ENCODE results near the gene FAM53C. TPM values are rescaled to one million over a fixed set of nuclear protein-coding genes. Genes with fewer than 3 reads are reported as not detected.

FAM53C gene
- total RNA-seq, 1 experiment from 2014 or later = 38.9 TPM

DNA sequence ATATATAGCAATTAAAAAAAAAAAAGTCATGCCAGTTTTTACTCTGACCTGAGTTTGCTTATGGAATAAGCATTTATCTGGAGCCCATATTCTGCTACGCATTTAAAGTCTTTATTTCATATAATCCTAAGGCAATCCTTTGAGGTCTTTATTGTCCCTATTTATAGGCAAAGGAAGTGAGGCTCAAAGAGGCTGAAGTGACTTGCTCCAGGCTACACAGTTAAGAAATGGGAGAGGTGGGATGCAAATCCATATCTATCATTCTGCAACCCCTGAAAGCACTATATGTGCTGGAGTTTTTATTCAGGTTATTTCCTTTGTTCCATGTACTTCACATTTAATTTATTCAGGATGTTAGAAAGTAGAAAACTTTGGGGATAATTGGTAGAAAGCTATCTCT lies 26.5 kb downstream of the FAM53C start:
- peaks cover 37% of the 10 kb centered on the region for H3K4me1 Mint-ChIP-seq (ENCODE audit: insufficient read depth, unreplicated experiment)
- no peaks in the 10 kb centered on the region for H3K9me3 Mint-ChIP-seq (ENCODE audit: unreplicated experiment)
- no TSS peak for BruUV-seq (replicated peaks)
- POLR2A ChIA-PET = interaction anchor here (0.5 to 1.8 kb wide), 2 partner anchors 22 to 177 kb away, joined by 3 to 4 read pairs; no protein-coding TSS in a partner anchor
- no peak for TF ChIP-seq CTCF (IDR thresholded peaks at IDR 0.05; ENCODE audit: unreplicated experiment)
- H3K27ac Mint-ChIP-seq (ENCODE audit: low read depth, unreplicated experiment) = no peak overlapping the region
- CTCF ChIA-PET = interaction anchor here (0.6 to 1.4 kb wide), 2 partner anchors 12 to 46 kb away, joined by 4 to 10 read pairs; partner anchors contain the start of gene KDM3B
- intact Hi-C loops (cut with micrococcal nuclease) = no loop called here
- no peak for DNase-seq (ENCODE audit: unreplicated experiment)
- peaks cover 15% of the 10 kb centered on the region for H3K36me3 Mint-ChIP-seq (ENCODE audit: insufficient read depth, unreplicated experiment)
- no peak overlapping the region for H3K4me3 Mint-ChIP-seq (ENCODE audit: unreplicated experiment)
- H3K27me3 Mint-ChIP-seq (ENCODE audit: insufficient read depth, unreplicated experiment) = no peaks in the 10 kb centered on the region

DNA sequence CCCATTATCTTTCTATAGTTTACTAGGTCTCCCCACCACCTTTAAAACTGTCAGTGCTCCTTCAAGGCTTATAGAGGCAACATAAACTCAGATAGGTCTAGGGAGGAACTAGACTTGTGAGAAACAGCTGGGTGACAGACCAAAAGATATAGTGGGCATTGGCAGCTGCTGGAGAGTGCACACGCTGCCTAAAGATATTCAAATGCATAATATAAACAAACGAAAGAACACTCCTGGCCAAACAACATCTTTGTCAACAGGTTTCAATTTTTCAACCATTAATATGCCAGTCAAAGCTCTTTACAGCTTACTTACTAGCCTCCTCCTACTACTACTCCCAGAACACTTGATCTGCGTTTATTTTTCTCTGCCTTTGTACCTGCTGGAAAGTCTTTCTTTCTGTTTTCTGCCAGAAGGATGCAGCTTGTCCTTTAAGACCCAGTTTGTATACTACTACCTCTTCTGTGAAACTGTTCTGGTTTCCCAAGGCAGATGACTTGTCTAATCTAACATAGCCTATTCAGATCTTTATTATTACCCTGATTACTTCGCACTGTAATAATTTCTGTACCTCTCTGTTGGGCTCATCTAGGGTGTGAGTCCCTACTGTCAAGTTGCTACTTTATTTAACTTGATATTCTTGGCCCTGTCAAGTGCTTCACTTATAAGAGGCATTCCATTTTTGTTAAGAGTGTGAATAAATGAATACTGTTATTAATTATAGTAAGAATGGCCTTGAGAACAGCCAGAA lies 28.7 kb downstream of the FAM53C start:
- peaks cover 16% of the 10 kb centered on the region for H3K36me3 Mint-ChIP-seq (ENCODE audit: insufficient read depth, unreplicated experiment)
- intact Hi-C loops (cut with micrococcal nuclease) = no loop called here
- DNase-seq (ENCODE audit: unreplicated experiment) = no peak
- TF ChIP-seq CTCF (IDR thresholded peaks at IDR 0.05; ENCODE audit: unreplicated experiment) = no peak
- H3K4me1 Mint-ChIP-seq (ENCODE audit: insufficient read depth, unreplicated experiment) = peaks cover 28% of the 10 kb centered on the region
- CTCF ChIA-PET = interaction anchor here (7.7 kb wide), 1 partner anchor 14 kb away, joined by 131 read pairs; the partner anchor contains the start of gene KDM3B
- no TSS peak for BruUV-seq (replicated peaks)
- H3K4me3 Mint-ChIP-seq (ENCODE audit: unreplicated experiment) = no peak overlapping the region
- POLR2A ChIA-PET = interaction anchor here (1.0 to 1.9 kb wide), 4 partner anchors 11 to 20 kb away, joined by 3 to 11 read pairs (median 4); no protein-coding TSS in a partner anchor
- H3K27me3 Mint-ChIP-seq (ENCODE audit: insufficient read depth, unreplicated experiment) = no peaks in the 10 kb centered on the region
- H3K9me3 Mint-ChIP-seq (ENCODE audit: unreplicated experiment) = no peaks in the 10 kb centered on the region
- H3K27ac Mint-ChIP-seq (ENCODE audit: low read depth, unreplicated experiment) = peak overlapping the region; percentile 11

GRCh38 chr5:138369261-138369660 lies 31.2 kb downstream of the FAM53C start:
- peaks cover 28% of the 10 kb centered on the region for H3K36me3 Mint-ChIP-seq (ENCODE audit: insufficient read depth, unreplicated experiment)
- H3K27me3 Mint-ChIP-seq (ENCODE audit: insufficient read depth, unreplicated experiment) = no peaks in the 10 kb centered on the region
- DNase-seq (ENCODE audit: unreplicated experiment) = no peak
- no TSS peak for BruUV-seq (replicated peaks)
- H3K4me1 Mint-ChIP-seq (ENCODE audit: insufficient read depth, unreplicated experiment) = peaks cover 28% of the 10 kb centered on the region
- intact Hi-C loops (cut with micrococcal nuclease) = no loop called here
- no peaks in the 10 kb centered on the region for H3K9me3 Mint-ChIP-seq (ENCODE audit: unreplicated experiment)
- no peak overlapping the region for H3K27ac Mint-ChIP-seq (ENCODE audit: low read depth, unreplicated experiment)
- no peak overlapping the region for H3K4me3 Mint-ChIP-seq (ENCODE audit: unreplicated experiment)
- TF ChIP-seq CTCF (IDR thresholded peaks at IDR 0.05; ENCODE audit: unreplicated experiment) = no peak
- ChIA-PET CTCF (interaction anchor here (0.5 to 7.7 kb wide), 6 partner anchors 8 to 189 kb away, joined by 3 to 131 read pairs (median 4); partner anchors contain the start of gene KDM3B), POLR2A (interaction anchor here (0.7 to 5.7 kb wide), 5 partner anchors 11 to 188 kb away, joined by 3 to 52 read pairs (median 3); partner anchors contain the start of gene FAM53C)

- ChIA-PET CTCF (interaction anchor here (0.5 to 7.7 kb wide), 7 partner anchors 8 to 189 kb away, joined by 3 to 131 read pairs (median 4); partner anchors contain the start of gene KDM3B), POLR2A (interaction anchor here (0.6 to 5.7 kb wide), 4 partner anchors 16 to 163 kb away, joined by 3 to 52 read pairs (median 3); no protein-coding TSS in a partner anchor)
Observed at GRCh38 chr5:138369706-138370105, 31.6 kb downstream of the FAM53C start.

More at GRCh38 chr5:138369706-138370105, 31.6 kb downstream of the FAM53C start:
- intact Hi-C loops (cut with micrococcal nuclease) = no loop called here
- BruUV-seq (replicated peaks) = no TSS peak
- no peak for DNase-seq (ENCODE audit: unreplicated experiment)
- Mint-ChIP-seq H3K27ac (ENCODE audit: low read depth, unreplicated experiment) (no peak overlapping the region), H3K36me3 (ENCODE audit: insufficient read depth, unreplicated experiment) (peaks cover 29% of the 10 kb centered on the region), H3K4me3 (ENCODE audit: unreplicated experiment) (no peak overlapping the region), H3K9me3 (ENCODE audit: unreplicated experiment) (no peaks in the 10 kb centered on the region), H3K4me1 (ENCODE audit: insufficient read depth, unreplicated experiment) (peaks cover 28% of the 10 kb centered on the region), H3K27me3 (ENCODE audit: insufficient read depth, unreplicated experiment) (no peaks in the 10 kb centered on the region)
- no peak for TF ChIP-seq CTCF (IDR thresholded peaks at IDR 0.05; ENCODE audit: unreplicated experiment)
